ENCODE results near the gene TRIM67.

- no peak for TF ChIP-seq POLR2A (IDR thresholded peaks at IDR 0.05; ENCODE audit: low read depth, low read length)
- TF ChIP-seq TAF1 (IDR thresholded peaks at IDR 0.05; ENCODE audit: borderline replicate concordance, low read depth, low read length), result no peak
These were observed 38.0 kb downstream of the TRIM67 start for GRCh38 chr1:231199868-231200267.
